Smooth muscle cell (in vitro differentiated cells): Measurements from ENCODE around the gene NR2E1. TPM values are rescaled to one million over a fixed set of nuclear protein-coding genes. Genes with fewer than 3 reads are reported as not detected.

Experiments
- DNase-seq: peaks from one replicate; lab custom pipeline; 2025; ENCODE audit not compliant: unreplicated experiment; lab: John Stamatoyannopoulos, UW
- H2AFZ ChIP-seq: fragments of 200-600 bp; sonication (generic); 2 replicates; pipeline ENCODE4 v1.6.0; 2016; ENCODE audit warnings: antibody characterized with exemption, low read depth, mild to moderate bottlenecking
- H3F3A ChIP-seq: fragments of 200-600 bp; sonication (generic); 2 replicates; pipeline ENCODE4 v1.6.0; 2017; ENCODE audit warnings: antibody characterized with exemption, low read depth
- H3K27ac ChIP-seq: fragments of 200-600 bp; sonication (generic); 2 replicates; pipeline ENCODE4 v1.5.1; 2016; ENCODE audit warnings: low read depth, mild to moderate bottlenecking
- H3K27me3 ChIP-seq: fragments of 200-600 bp; sonication (generic); 2 replicates; pipeline ENCODE4 v1.6.1; 2016; ENCODE audit warnings: low read depth, mild to moderate bottlenecking
- H3K36me3 ChIP-seq: fragments of 200-600 bp; sonication (generic); 2 replicates; pipeline ENCODE4 v1.5.1; 2016; ENCODE audit warnings: low read depth
- H3K4me1 ChIP-seq: fragments of 200-600 bp; sonication (generic); 2 replicates; pipeline ENCODE4 v1.5.1; 2016; ENCODE audit warnings: low read depth
- H3K4me2 ChIP-seq: fragments of 200-600 bp; sonication (generic); 2 replicates; pipeline ENCODE4 v1.6.0; 2016; ENCODE audit warnings: mild to moderate bottlenecking
- H3K4me3 ChIP-seq: fragments of 200-600 bp; sonication (generic); 2 replicates; pipeline ENCODE4 v1.5.1; 2016; ENCODE audit warnings: mild to moderate bottlenecking
- H3K79me2 ChIP-seq: fragments of 200-600 bp; sonication (generic); 2 replicates; pipeline ENCODE4 v1.6.0; 2016; ENCODE audit warnings: low read depth, mild to moderate bottlenecking
- H3K9ac ChIP-seq: fragments of 200-600 bp; sonication (generic); 2 replicates; pipeline ENCODE4 v1.6.0; 2016; ENCODE audit warnings: low read depth
- H3K9me3 ChIP-seq: fragments of 200-600 bp; sonication (generic); replicated peaks from 2 replicates; pipeline ENCODE4 v1.5.1; 2016; ENCODE audit warnings: low read depth
- H4K20me1 ChIP-seq: fragments of 200-600 bp; sonication (generic); 2 replicates; pipeline ENCODE4 v1.6.0; 2016; ENCODE audit warnings: low read depth
- WGBS: methylation state at CpG from one replicate; pipeline ENCODE4 v1.1.7; 2016; ENCODE audit warnings: low lambda C conversion rate; 5-methylcytosine and 5-hydroxymethylcytosine counted together
- polyA plus RNA-seq: library from polyadenylated mRNA; unstranded; fragments of >200 nt; fragmentation: Nextera tagmentation; extraction: Ambion mirVana; gene quantifications from 2 replicates; pipeline ENCODE4 v1.2.1, GENCODE V29; 2016
- total RNA-seq: library from RNA; depleted of rRNA; stranded (reverse); fragments of >200 nt; gene quantifications from 2 replicates; pipeline ENCODE4 v1.2.3, GENCODE V29; 2014
- TF ChIP-seq, protein P1 (sequence below): fragments of 200-600 bp; sonication (generic); IDR thresholded peaks from 2 replicates; pipeline ENCODE4 v1.5.1; 2017; ENCODE audit warnings: borderline replicate concordance, mild to moderate bottlenecking, antibody characterized with exemption; ENCODE audit not compliant: insufficient read depth, poor library complexity, severe bottlenecking

The NR2E1 gene
- total and polyA plus RNA-seq, 2 experiments from 2014 or later = not detected

DNA sequence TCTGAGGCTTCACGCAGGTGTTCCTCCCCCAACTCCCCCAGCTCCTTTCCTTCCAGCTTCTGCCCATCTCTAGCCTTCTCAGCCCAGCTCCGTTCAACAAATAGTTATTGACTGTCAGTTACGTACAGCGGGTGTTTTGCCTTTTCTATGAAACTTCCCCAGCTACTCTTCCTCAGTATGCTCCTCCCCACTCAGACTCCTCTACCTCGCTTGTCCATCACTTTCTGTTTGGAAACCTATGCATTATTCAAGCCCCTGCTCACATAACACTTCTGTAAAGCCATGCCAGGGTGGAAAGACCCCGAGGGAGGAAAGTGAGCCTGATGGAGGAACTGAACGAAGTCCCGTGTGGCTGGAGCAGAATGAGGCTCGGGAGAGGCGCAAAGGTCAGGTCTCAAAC lies 44.2 kb upstream of the NR2E1 start:
- H3K27ac ChIP-seq = no peak overlapping the region
- no peak overlapping the region for H3K4me3 ChIP-seq
- H3K27me3 ChIP-seq = peaks cover 88% of the 10 kb centered on the region
- H3K4me2 ChIP-seq = no peak overlapping the region
- no peaks in the 10 kb centered on the region for H4K20me1 ChIP-seq
- H3K4me1 ChIP-seq = peaks cover 40% of the 10 kb centered on the region
- no peaks in the 10 kb centered on the region for H3F3A ChIP-seq
- no peak overlapping the region for H2AFZ ChIP-seq
- H3K79me2 ChIP-seq = no peaks in the 10 kb centered on the region
- TF ChIP-seq, protein P1, sequence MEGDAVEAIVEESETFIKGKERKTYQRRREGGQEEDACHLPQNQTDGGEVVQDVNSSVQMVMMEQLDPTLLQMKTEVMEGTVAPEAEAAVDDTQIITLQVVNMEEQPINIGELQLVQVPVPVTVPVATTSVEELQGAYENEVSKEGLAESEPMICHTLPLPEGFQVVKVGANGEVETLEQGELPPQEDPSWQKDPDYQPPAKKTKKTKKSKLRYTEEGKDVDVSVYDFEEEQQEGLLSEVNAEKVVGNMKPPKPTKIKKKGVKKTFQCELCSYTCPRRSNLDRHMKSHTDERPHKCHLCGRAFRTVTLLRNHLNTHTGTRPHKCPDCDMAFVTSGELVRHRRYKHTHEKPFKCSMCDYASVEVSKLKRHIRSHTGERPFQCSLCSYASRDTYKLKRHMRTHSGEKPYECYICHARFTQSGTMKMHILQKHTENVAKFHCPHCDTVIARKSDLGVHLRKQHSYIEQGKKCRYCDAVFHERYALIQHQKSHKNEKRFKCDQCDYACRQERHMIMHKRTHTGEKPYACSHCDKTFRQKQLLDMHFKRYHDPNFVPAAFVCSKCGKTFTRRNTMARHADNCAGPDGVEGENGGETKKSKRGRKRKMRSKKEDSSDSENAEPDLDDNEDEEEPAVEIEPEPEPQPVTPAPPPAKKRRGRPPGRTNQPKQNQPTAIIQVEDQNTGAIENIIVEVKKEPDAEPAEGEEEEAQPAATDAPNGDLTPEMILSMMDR = no peak
- no peak for DNase-seq
- no peak overlapping the region for H3K9ac ChIP-seq
- H3K9me3 ChIP-seq = no peaks in the 10 kb centered on the region
- H3K36me3 ChIP-seq = no peaks in the 10 kb centered on the region
- WGBS = 56% methylated on average over 10 of the region's 10 CpGs

DNA sequence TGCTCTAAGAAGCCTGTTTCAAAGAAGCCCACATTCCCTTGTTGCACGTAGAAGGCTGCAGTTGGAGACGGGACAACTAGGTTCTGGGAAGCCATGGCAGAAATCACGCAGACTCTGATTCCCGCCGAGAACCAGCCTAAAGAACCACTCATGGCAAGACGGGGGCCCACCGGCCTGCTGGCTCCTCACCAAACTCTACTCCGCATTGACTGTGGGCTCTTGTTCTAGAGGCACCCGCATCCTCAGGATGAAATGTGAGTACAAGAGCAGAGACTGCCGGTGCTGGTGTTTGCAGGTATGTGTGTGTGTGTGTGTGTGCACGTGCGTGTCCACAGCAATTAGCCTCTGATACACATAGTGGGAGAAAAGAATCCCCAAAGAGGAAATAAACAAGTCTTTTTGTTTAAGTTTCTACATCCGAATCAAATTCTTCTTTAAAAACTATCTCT lies 42.3 kb upstream of the NR2E1 start:
- no peak overlapping the region for H3K9ac ChIP-seq
- H3K4me3 ChIP-seq = no peak overlapping the region
- H3K4me1 ChIP-seq = peaks cover 28% of the 10 kb centered on the region
- DNase-seq = no peak
- no peaks in the 10 kb centered on the region for H3K9me3 ChIP-seq
- peaks cover 71% of the 10 kb centered on the region for H3K27me3 ChIP-seq
- no peak overlapping the region for H2AFZ ChIP-seq
- H3F3A ChIP-seq = no peaks in the 10 kb centered on the region
- no peak overlapping the region for H3K4me2 ChIP-seq
- no peaks in the 10 kb centered on the region for H4K20me1 ChIP-seq
- H3K27ac ChIP-seq = no peak overlapping the region
- no peaks in the 10 kb centered on the region for H3K36me3 ChIP-seq
- TF ChIP-seq, protein P1 = no peak
- 33% methylated on average over 13 of the region's 13 CpGs for WGBS
- H3K79me2 ChIP-seq = no peaks in the 10 kb centered on the region

DNA sequence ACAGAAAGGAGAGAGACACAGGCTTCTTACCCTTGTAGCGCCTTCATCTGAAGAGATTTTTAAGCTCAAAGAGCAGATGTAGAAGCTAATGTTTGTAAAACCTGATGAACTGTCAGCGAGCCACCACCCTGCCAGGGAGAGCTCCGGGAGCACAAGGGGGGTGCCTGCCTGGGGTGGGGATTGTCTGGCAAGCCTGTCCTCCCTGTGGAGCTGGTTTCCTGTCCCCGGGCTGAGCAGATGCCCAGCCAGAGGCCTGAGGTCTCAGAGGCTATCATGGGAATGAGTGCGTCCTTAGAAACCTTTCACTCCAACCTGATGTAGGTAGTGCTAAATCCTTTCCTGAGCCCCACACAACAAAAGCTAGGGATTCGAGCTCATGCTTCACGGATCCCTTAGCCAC lies 41.9 kb upstream of the NR2E1 start:
- 20% methylated on average over 7 of the region's 7 CpGs for WGBS
- H3K4me3 ChIP-seq = no peak overlapping the region
- no peaks in the 10 kb centered on the region for H3K79me2 ChIP-seq
- no peak for DNase-seq
- no peak overlapping the region for H3K4me2 ChIP-seq
- no peaks in the 10 kb centered on the region for H3K36me3 ChIP-seq
- no peak overlapping the region for H2AFZ ChIP-seq
- H3K9me3 ChIP-seq = no peaks in the 10 kb centered on the region
- H3K27me3 ChIP-seq = peaks cover 67% of the 10 kb centered on the region
- TF ChIP-seq, protein P1 = no peak
- H3F3A ChIP-seq = no peaks in the 10 kb centered on the region
- H4K20me1 ChIP-seq = no peaks in the 10 kb centered on the region
- no peak overlapping the region for H3K27ac ChIP-seq
- peaks cover 23% of the 10 kb centered on the region for H3K4me1 ChIP-seq
- no peak overlapping the region for H3K9ac ChIP-seq

DNA sequence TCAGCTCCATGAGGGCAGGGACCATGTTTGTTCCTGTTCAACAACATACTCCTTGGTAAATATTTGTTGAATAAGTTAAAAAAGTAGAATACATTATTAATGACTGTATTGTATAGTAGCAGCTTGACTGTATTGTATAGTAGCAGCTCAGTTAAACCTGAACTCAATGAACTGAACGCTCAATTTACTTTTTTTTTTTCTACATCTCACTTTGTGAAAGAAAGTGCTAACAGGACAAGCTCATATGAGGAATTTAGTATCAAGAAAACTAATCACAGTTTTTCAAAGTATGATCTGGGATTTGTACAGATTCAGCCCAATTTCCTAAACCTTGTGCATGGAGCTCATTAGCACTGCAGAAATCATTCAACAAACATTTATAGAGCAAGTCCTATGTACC lies 38.8 kb upstream of the NR2E1 start:
- Histone ChIP-seq H3F3A (no peaks in the 10 kb centered on the region), H3K36me3 (no peaks in the 10 kb centered on the region), H3K4me3 (no peak overlapping the region), H3K27me3 (peaks cover 36% of the 10 kb centered on the region), H3K79me2 (no peaks in the 10 kb centered on the region), H3K27ac (peak overlapping the region; percentile 92), H3K4me1 (peaks cover 8% of the 10 kb centered on the region), H3K9ac (peak overlapping the region; percentile 25), H4K20me1 (no peaks in the 10 kb centered on the region), H2AFZ (no peak overlapping the region), H3K4me2 (no peak overlapping the region), H3K9me3 (no peaks in the 10 kb centered on the region)
- TF ChIP-seq, protein P1 = no peak
- no peak for DNase-seq
- 100% methylated on average over 1 of the region's 1 CpG for WGBS
